ENCODE results near the gene SNX4. TPM values are rescaled to one million over a fixed set of nuclear protein-coding genes. Genes with fewer than 3 reads are reported as not detected.

The SNX4 gene
- total and polyA plus RNA-seq, 2 of the 8 experiments (the other 6 are each of a cell fraction or from before 2014, with no cell fraction given), result 7.2 to 23.1 TPM

DNA sequence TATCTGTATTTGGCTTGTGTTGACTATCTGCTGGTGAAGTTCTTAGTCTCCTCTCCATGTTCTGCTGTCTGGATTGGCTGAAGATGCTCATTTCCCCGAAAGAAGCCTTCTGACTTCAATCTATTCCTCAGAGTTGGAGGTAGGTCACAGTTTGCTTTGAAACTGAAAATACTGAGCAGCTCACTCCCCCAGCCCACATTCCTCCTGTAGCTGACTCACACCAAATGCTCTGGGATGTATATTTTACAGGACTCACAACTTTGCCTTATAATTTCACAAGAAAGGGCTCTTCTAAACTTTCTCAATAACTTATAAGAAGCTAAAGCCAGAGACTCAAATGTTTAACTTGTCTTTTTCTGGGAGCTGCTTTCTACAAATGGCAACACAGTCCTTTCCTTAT is 36.3 kb upstream of the SNX4 start:
- H2BK5ac ChIP-seq (ENCODE audit: low read depth, low read length), result no peak overlapping the region
- no peaks in the 10 kb centered on the region for H3K27me3 ChIP-seq (replicated peaks in 1 of 4; ENCODE audit: control insufficient read depth in 3 of 4, extremely low read depth in 1 of 4, insufficient read depth in 3 of 4, low read length in 3 of 4)
- no peak overlapping the region for H4K91ac ChIP-seq (replicated peaks; ENCODE audit: insufficient read length, low read length)
- no peaks in the 10 kb centered on the region for H3K23me2 ChIP-seq (ENCODE audit: low read depth, low read length)
- DNase-seq (ENCODE audit: low read depth in 1 of 2, low spot score in 2 of 2), result no peak
- no peaks in the 10 kb centered on the region for H3K79me2 ChIP-seq (ENCODE audit: control insufficient read depth in 1 of 2, insufficient read depth in 2 of 2, low read length in 2 of 2)
- H3K18ac ChIP-seq (ENCODE audit: extremely low read depth, low read length), result no peak overlapping the region
- no peak overlapping the region for H2BK15ac ChIP-seq (ENCODE audit: low read length)
- no peak overlapping the region for H2BK20ac ChIP-seq (ENCODE audit: low read length)
- no peak overlapping the region for H3K23ac ChIP-seq (ENCODE audit: insufficient read length)
- no peak overlapping the region for H3K4me3 ChIP-seq (ENCODE audit: extremely low read depth in 1 of 4, insufficient read depth in 2 of 4, low read depth in 3 of 4, low read length in 4 of 4)
- no peak overlapping the region for H4K5ac ChIP-seq (ENCODE audit: insufficient read length, low read depth, low read length)
- H2BK120ac ChIP-seq (replicated peaks; ENCODE audit: low read depth, low read length), result no peak overlapping the region
- no peak overlapping the region for H3K4me2 ChIP-seq (ENCODE audit: insufficient read depth in 1 of 2, low read depth in 2 of 2, low read length in 2 of 2)
- no peak overlapping the region for H4K8ac ChIP-seq (ENCODE audit: extremely low read depth, insufficient read depth, low read length)
- FAIRE-seq, result peak; percentile 62
- 87% methylated on average over 1 of the region's 1 CpG; no CpG with 5 or more reads in 1 of the 2 experiments for WGBS, 2 experiments (ENCODE audit: extremely low coverage in 1 of 2, insufficient coverage in 1 of 2, insufficient read length in 1 of 2, insufficient replicate concordance in 2 of 2, low coverage in 1 of 2, low lambda C conversion rate in 2 of 2, missing lambda C conversion rate in 1 of 2)
- TF ChIP-seq, protein P1, sequence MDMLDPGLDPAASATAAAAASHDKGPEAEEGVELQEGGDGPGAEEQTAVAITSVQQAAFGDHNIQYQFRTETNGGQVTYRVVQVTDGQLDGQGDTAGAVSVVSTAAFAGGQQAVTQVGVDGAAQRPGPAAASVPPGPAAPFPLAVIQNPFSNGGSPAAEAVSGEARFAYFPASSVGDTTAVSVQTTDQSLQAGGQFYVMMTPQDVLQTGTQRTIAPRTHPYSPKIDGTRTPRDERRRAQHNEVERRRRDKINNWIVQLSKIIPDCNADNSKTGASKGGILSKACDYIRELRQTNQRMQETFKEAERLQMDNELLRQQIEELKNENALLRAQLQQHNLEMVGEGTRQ (IDR thresholded peaks at IDR 0.05; ENCODE audit: low read length), result no peak
- H4K20me1 ChIP-seq (replicated peaks in 1 of 2; ENCODE audit: control insufficient read depth in 1 of 2, insufficient read depth in 2 of 2, low read length in 2 of 2), result peaks cover 0 to 1% of the 10 kb centered on the region in 2 experiments
- no peak overlapping the region for H3K14ac ChIP-seq (ENCODE audit: insufficient read length)
- no peak overlapping the region for H2BK12ac ChIP-seq (ENCODE audit: low read depth, low read length)
- CTCF ChIA-PET (ENCODE audit: partially characterized antibody), result interaction anchor here (0.5 to 0.8 kb wide), 2 partner anchors 28 to 29 kb away, joined by 3 read pairs; no protein-coding TSS in a partner anchor
- H2AK5ac ChIP-seq (ENCODE audit: low read depth, low read length), result no peak overlapping the region
- no peak overlapping the region for H2AFZ ChIP-seq (ENCODE audit: low read length)
- peaks cover 4 to 26% (median 12%) of the 10 kb centered on the region in 4 experiments for H3K36me3 ChIP-seq (ENCODE audit: control insufficient read depth in 2 of 4, insufficient read depth in 4 of 4, low read length in 3 of 4)
- no peak overlapping the region for H3K4ac ChIP-seq (replicated peaks; ENCODE audit: insufficient read length, low read depth, low read length)
- H3K9ac ChIP-seq (replicated peaks in 1 of 4; ENCODE audit: extremely low read depth in 1 of 4, low read depth in 3 of 4, low read length in 3 of 4), result no peak overlapping the region
- POLR2A ChIA-PET (ENCODE audit: partially characterized antibody), result no interaction called here
- H3K9me3 ChIP-seq (ENCODE audit: insufficient read depth in 2 of 2, low read depth in 1 of 2, low read length in 1 of 2), result no peaks in the 10 kb centered on the region
- no peaks in the 10 kb centered on the region for H3K79me1 ChIP-seq (ENCODE audit: low read depth, low read length)
- no peaks in the 10 kb centered on the region for H3K4me1 ChIP-seq (replicated peaks in 1 of 4; ENCODE audit: control insufficient read depth in 3 of 4, insufficient read depth in 4 of 4, low read length in 3 of 4)
- no peak overlapping the region for H3K56ac ChIP-seq (replicated peaks; ENCODE audit: insufficient read length, low read depth, low read length)
- no peak overlapping the region for H3K27ac ChIP-seq (ENCODE audit: low read depth, low read length)
